HG03135 (cell line): ENCODE data around the gene CPLANE2.

Experiments
- ATAC-seq: cut with Tn5 transposase; IDR thresholded peaks from one replicate; pipeline ENCODE4 v1.9.1; 2021; ENCODE audit warnings: mild to moderate bottlenecking, moderate library complexity; ENCODE audit not compliant: unreplicated experiment

The CPLANE2 gene

GRCh38 chr1:16191916-16192546 is 45.0 kb downstream of the CPLANE2 start:
- no peak for ATAC-seq

DNA sequence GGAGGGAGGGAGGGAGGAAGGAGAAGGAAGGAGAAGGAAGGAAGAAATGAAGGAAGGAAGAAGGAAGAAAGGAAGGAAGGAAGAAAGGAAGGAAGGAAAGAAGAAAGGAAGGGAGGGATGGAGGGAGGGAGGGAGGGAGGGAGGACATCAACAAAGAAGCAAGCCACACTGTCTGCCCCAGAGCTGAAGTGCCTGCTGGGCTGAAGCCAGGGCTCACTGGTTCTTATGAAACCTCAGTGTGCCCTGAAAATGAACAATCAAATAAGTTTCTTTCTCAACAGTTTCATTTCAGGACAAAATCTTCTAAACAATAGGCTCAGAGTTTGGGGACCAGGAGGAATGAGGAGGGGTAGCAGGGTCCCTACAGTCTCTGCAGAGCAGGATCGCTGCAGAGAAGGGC is 45.7 kb downstream of the CPLANE2 start:
- ATAC-seq, result no peak

- ATAC-seq, result no peak
Measured at GRCh38 chr1:16189921-16190621, 46.9 kb downstream of the CPLANE2 start.

- no peak for ATAC-seq
Measured at GRCh38 chr1:16189003-16189402, 48.0 kb downstream of the CPLANE2 start.

DNA sequence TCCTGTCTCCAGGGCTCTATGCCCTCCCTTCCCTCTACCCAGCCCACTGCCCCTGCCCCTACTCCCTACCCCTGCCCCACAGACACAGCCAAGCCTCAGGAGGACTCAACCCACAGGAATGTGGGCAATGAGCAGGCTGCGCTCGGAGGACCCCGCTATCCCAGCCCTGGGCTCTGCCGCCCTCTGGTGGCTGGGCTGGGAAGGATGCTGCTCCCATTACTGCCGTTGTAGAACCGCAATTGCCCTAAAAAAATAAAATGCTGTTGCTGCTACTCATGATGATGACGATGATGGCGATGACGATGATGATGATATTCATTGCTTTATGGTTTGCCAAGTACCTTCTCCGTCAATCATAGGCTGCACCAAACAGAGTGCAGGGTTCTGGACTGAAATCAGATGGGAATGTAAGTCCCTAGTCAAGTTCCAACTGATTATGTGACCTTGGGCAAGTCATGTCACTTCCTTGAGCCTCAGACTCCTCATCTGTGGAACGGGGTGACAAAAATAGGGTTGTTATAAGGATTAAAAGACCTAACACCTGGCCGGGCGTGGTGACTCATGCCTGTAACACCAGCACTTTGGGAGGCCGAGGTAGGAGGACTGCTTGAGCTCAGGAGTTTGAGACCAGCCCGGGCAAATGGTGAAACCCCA is 49.1 kb downstream of the CPLANE2 start:
- no peak for ATAC-seq

GRCh38 chr1:16186655-16187235 is 50.2 kb downstream of the CPLANE2 start:
- ATAC-seq, result no peak

DNA sequence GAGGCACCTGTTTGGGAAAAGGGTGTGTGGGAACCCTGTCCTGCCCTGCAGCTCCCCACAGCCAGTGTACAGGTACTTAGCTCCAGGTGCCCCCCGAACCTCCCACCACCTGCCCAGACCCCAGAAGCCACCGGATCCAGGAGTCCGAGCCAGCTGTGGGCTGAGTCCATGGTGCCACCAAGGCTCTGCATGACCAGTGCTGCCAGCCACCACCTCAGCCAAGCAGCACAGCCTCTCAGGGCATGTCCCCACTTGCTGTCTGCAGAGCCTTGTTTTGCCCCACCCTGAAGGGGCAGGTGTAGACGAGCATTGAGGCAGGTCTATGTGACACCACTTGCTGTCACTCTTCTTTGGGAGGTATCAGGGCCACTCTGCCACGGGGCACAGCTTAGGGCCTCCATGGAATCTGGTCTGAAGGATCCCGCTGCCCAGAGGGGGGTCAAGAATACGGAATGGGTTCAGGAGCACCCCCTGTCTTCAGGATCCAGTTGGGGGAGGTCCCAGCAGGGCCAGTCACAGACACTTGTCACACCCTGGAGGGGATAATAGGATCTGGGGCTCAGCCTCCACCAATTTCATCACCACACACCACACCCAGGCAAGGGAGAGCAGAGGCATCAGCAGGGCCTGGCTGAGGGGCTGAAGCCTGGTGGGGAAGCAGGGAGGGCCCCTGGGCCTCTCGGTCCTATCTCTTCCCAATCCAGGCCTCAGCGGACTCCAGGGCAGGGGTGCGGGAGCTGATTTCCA is 52.3 kb downstream of the CPLANE2 start:
- no peak for ATAC-seq

- ATAC-seq, result no peak
Measured at GRCh38 chr1:16183765-16184556, 53.0 kb downstream of the CPLANE2 start.

GRCh38 chr1:16183179-16183578 is 53.8 kb downstream of the CPLANE2 start:
- no peak for ATAC-seq

- no peak for ATAC-seq
Measured at GRCh38 chr1:16181887-16182719, 54.9 kb downstream of the CPLANE2 start.
